HEK293T (cell line): ENCODE results near the gene TRMT2A.

Experiments used
- CTCF ChIA-PET: fragments of 350-600 bp; formaldehyde crosslinking; extraction: SDS; loops from one replicate; lab custom pipeline; 2021; ENCODE audit warnings: antibody characterized with exemption, inconsistent platforms; lab: Yijun Ruan, JAX
- POLR2A ChIA-PET: fragments of 350-600 bp; formaldehyde crosslinking; extraction: SDS; loops from one replicate; lab custom pipeline; 2020; ENCODE audit warnings: antibody characterized with exemption, inconsistent platforms; lab: Yijun Ruan, JAX
- DNase-seq: peaks from one replicate; pipeline ENCODE4 v3.0.0; 2012; ENCODE audit warnings: mixed read lengths; ENCODE audit errors: extremely low spot score
- ARNT ChIP-seq: fragments of 450-650 bp; IDR thresholded peaks from 2 replicates; pipeline ENCODE4 v1.6.1; 2017; ENCODE audit warnings: mild to moderate bottlenecking
- BHLHE40 ChIP-seq: fragments of 450-650 bp; IDR thresholded peaks from 2 replicates; pipeline ENCODE4 v1.6.1; 2016; ENCODE audit warnings: mild to moderate bottlenecking, moderate library complexity, borderline replicate concordance
- CTBP1 ChIP-seq: fragments of 450-650 bp; IDR thresholded peaks from 2 replicates; pipeline ENCODE4 v1.6.1; 2016; ENCODE audit warnings: borderline replicate concordance
- ELF4 ChIP-seq: fragments of 450-650 bp; IDR thresholded peaks from 2 replicates; pipeline ENCODE4 v1.6.1; 2017; ENCODE audit warnings: antibody characterized with exemption
- FOXA1 ChIP-seq: fragments of 450-650 bp; IDR thresholded peaks from 2 replicates; pipeline ENCODE4 v1.6.1; 2016; ENCODE audit warnings: mild to moderate bottlenecking
- FOXK2 ChIP-seq: fragments of 450-650 bp; IDR thresholded peaks from 2 replicates; pipeline ENCODE4 v1.6.1; 2016; ENCODE audit warnings: mild to moderate bottlenecking
- FOXM1 ChIP-seq: fragments of 450-650 bp; IDR thresholded peaks from 2 replicates; pipeline ENCODE4 v1.6.1; 2017; ENCODE audit warnings: mild to moderate bottlenecking, borderline replicate concordance
- HDGF ChIP-seq: fragments of 450-650 bp; IDR thresholded peaks from 2 replicates; pipeline ENCODE4 v1.6.1; 2017; ENCODE audit warnings: antibody characterized with exemption, borderline replicate concordance
- L3MBTL2 ChIP-seq: fragments of 450-650 bp; conservative IDR thresholded peaks from 2 replicates; pipeline ENCODE4 v1.6.1; 2016; ENCODE audit warnings: mild to moderate bottlenecking
- LEF1 ChIP-seq: fragments of 450-650 bp; IDR thresholded peaks from 2 replicates; pipeline ENCODE4 v1.6.1; 2017; ENCODE audit warnings: mild to moderate bottlenecking, borderline replicate concordance
- NFRKB ChIP-seq: fragments of 450-650 bp; IDR thresholded peaks from 2 replicates; pipeline ENCODE4 v1.6.1; 2016; ENCODE audit warnings: mild to moderate bottlenecking, moderate library complexity
- PKNOX1 ChIP-seq: fragments of 450-650 bp; IDR thresholded peaks from 2 replicates; pipeline ENCODE4 v1.6.1; 2016
- SP1 ChIP-seq: fragments of 450-650 bp; IDR thresholded peaks from 2 replicates; pipeline ENCODE4 v1.6.1; 2017
- SUZ12 ChIP-seq: fragments of 450-650 bp; IDR thresholded peaks from 2 replicates; pipeline ENCODE4 v1.6.1; 2016; ENCODE audit warnings: mild to moderate bottlenecking
- TARDBP ChIP-seq: fragments of 450-650 bp; IDR thresholded peaks from 2 replicates; pipeline ENCODE4 v1.6.1; 2016
- ZNF384 ChIP-seq: fragments of 450-650 bp; IDR thresholded peaks from 2 replicates; pipeline ENCODE4 v1.6.1; 2016

Gene TRMT2A

DNA sequence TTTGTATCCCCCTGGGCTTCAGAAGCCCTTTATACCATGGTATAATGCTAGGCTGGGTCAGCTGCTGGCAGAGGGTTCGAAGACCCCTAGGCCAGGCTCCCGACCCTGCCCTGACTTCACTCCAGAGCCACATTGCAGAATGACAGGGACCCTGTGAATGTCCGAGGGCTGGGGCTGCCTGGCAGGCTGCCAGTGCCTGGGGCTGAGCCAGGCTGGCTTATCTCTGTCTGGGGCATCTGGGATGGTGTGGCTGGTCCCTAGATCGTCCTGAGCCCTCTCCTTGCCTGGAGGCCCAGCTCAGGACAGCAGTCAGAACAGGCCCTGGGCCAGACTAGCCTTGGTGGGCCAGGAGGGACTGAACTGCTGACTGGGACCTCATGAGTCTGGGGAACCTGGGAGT, 18.2 kb upstream of the TRMT2A start:
- POLR2A ChIA-PET = interaction anchor here (0.8 kb wide), 1 partner anchor 19 kb away, joined by 3 read pairs; the partner anchor contains the start of gene RANBP1
- no peak for DNase-seq
- CTCF ChIA-PET = no interaction called here
- no peak for TF ChIP-seq HDGF
- no peak for TF ChIP-seq PKNOX1
- no peak for TF ChIP-seq TARDBP
- no peak for TF ChIP-seq SP1
- no peak for TF ChIP-seq CTBP1
- no peak for TF ChIP-seq LEF1
- TF ChIP-seq ARNT = no peak
- TF ChIP-seq FOXK2 = no peak
- TF ChIP-seq BHLHE40 = no peak
- TF ChIP-seq SUZ12 = no peak
- no peak for TF ChIP-seq L3MBTL2
- TF ChIP-seq ZNF384 = no peak
- TF ChIP-seq FOXA1 = no peak
- TF ChIP-seq NFRKB = no peak
- TF ChIP-seq ELF4 = no peak

DNA sequence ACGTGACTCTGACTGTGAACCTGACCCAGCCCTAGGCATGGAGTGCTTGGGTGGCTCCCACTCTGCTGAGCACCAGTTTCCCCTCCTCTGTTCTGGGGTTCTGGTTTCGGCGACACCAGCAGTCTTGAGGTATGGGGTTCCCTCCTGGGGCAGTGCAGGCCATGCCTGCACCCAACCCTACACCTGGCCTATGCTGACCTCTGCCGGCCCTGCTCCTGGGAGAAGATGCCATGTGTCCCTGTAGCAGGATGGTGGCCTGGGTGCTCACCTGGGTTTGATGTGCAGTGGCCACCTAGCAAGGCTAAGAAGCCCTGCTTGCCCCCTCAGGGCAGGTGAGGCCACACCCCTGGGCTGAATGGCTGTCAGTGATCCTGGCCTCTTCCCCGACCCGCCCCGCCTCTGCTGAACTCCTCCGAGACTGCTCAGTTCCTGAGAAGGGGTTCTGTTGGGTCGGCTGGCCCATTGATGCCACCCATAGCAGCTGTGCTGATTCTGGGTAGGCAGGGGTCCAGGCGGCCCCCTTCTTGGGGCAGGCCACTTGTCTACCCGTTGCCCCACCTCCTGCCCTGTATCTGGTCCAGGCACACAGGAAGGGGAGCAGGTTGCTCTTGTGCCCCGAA, 17.0 kb upstream of the TRMT2A start:
- no peak for TF ChIP-seq FOXK2
- no peak for TF ChIP-seq LEF1
- no peak for TF ChIP-seq HDGF
- no peak for TF ChIP-seq ZNF384
- no peak for TF ChIP-seq SUZ12
- TF ChIP-seq FOXA1 = no peak
- TF ChIP-seq PKNOX1 = no peak
- TF ChIP-seq NFRKB = no peak
- TF ChIP-seq FOXM1 = no peak
- TF ChIP-seq ARNT = no peak
- TF ChIP-seq ELF4 = no peak
- no peak for TF ChIP-seq TARDBP
- TF ChIP-seq BHLHE40 = no peak
- TF ChIP-seq L3MBTL2 = no peak
- no peak for TF ChIP-seq SP1
- TF ChIP-seq CTBP1 = no peak
- POLR2A ChIA-PET = no interaction called here
- CTCF ChIA-PET = no interaction called here
- no peak for DNase-seq

GRCh38 chr22:20132686-20133246, 15.7 kb upstream of the TRMT2A start:
- CTCF ChIA-PET = no interaction called here
- TF ChIP-seq SP1 (no peak), ZNF384 (no peak), TARDBP (no peak), ELF4 (no peak), NFRKB (no peak), CTBP1 (no peak), HDGF (peak; percentile 11; the same call in 1 of the 2 replicates)
- no peak for DNase-seq
- POLR2A ChIA-PET = no interaction called here

DNA sequence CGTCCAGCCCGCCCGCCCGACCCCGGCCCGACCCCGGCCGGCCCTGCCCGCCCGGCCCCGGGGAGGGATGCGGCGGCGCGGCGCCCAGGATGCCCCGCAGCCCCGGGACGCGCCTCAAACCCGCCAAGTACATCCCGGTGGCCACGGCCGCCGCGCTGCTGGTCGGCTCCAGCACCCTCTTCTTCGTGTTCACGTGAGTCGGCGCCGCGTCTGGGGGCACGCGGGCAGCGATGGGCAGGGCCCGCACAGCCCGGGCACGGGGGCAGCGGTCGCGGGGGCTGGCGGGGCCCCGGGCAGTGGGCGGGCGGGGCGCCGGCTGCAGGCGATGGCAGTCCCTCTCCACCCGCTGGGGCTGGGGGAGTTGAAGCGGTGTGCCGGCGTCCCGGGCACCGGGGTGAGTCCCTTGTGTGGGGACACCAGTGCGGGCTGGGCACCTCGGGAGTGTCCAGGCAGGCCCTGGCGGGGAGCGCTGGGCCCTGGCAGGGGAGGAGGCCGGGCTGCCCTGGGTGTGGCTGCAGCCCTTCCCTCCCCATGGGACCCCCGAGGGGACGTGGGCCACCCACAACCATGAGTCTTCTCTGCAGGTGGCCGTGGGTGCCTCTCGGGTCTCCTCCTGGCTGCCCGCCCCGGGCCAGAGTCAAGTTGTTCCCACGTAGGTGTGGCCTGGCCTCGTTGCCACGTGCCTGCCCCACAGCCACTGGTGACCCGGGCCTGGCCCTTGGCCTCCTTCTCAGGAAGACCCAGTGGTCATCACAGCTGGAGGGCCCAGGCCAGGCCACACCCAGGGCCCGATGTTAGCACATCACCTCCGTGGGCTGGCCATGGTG, 15.0 kb upstream of the TRMT2A start:
- DNase-seq = peak; percentile 42
- TF ChIP-seq HDGF (peak; percentile 70; the same call in 1 of the 2 replicates), PKNOX1 (no peak), L3MBTL2 (peak; percentile 79)
- ChIA-PET CTCF (no interaction called here), POLR2A (no interaction called here)

GRCh38 chr22:20131597-20131858, 14.5 kb upstream of the TRMT2A start, which contains the start of gene ZDHHC8:
Gene ZDHHC8, plus strand, starts transcription at chr22:20131804. Its CDS starts 144 bp downstream, at chr22:20131948.
- ChIA-PET POLR2A (interaction anchor here (4.6 kb wide), 1 partner anchor 12 kb away, joined by 51 read pairs; the partner anchor contains the start of gene TRMT2A), CTCF (no interaction called here)
- DNase-seq = peak; percentile 60
- TF ChIP-seq LEF1 (no peak), HDGF (no peak), FOXA1 (no peak), ARNT (no peak), CTBP1 (no peak), ZNF384 (no peak), SUZ12 (no peak), NFRKB (no peak), BHLHE40 (no peak), TARDBP (no peak), L3MBTL2 (no peak), ELF4 (no peak), FOXK2 (no peak)
